Stimulated activated CD4-positive, alpha-beta T cell treated with anti-CD3 and anti-CD28 coated beads, Interleukin-12 subunit alpha, Interleukin-12 subunit beta, amount 100 ng/mL, for 48 hours (primary cell): ENCODE results near the gene TAMALIN.

Source experiments
- DNase-seq, 3 donors: peaks; one replicate each; pipeline ENCODE4 v3.0.0-alpha.2; 2020; ENCODE audit warnings: low read depth in 2 of 3, low spot score in 1 of 3

TAMALIN gene

GRCh38 chr12:52054833-52055730, 48.3 kb downstream of the TAMALIN start:
- no peak for DNase-seq

GRCh38 chr12:52055731-52056711, 49.3 kb downstream of the TAMALIN start:
- DNase-seq: no peak

- no peak for DNase-seq
These were observed 50.3 kb downstream of the TAMALIN start for GRCh38 chr12:52056801-52057637.

- no peak for DNase-seq
These were observed 51.2 kb downstream of the TAMALIN start for GRCh38 chr12:52057638-52058576.

- no peak for DNase-seq
These were observed 52.0 kb downstream of the TAMALIN start for GRCh38 chr12:52058631-52059361.

GRCh38 chr12:52059582-52060497, 53.1 kb downstream of the TAMALIN start:
- no peak for DNase-seq

GRCh38 chr12:52060498-52061177, 53.9 kb downstream of the TAMALIN start:
- DNase-seq: no peak

- DNase-seq: no peak
These were observed 54.9 kb downstream of the TAMALIN start for GRCh38 chr12:52061470-52062166.

GRCh38 chr12:52062167-52063081, 55.7 kb downstream of the TAMALIN start:
- no peak for DNase-seq

- DNase-seq: no peak
These were observed 56.6 kb downstream of the TAMALIN start for GRCh38 chr12:52063082-52063924.

GRCh38 chr12:52063981-52064649, 57.4 kb downstream of the TAMALIN start:
- DNase-seq: no peak
